Nephron progenitor cell (in vitro differentiated cells): Measurements from ENCODE around the gene CAPZB.

ENCODE experiments used
- DNase-seq: peaks from one replicate; pipeline ENCODE4 v3.0.0; 2021
- H3K27ac Mint-ChIP-seq: 2 replicates; pipeline ENCODE4 v1.8.0; 2021; ENCODE audit warnings: mild to moderate bottlenecking, moderate library complexity, mixed read lengths
- H3K27me3 Mint-ChIP-seq: 2 replicates; pipeline ENCODE4 v1.8.0; 2021; ENCODE audit warnings: mild to moderate bottlenecking, low read depth, mixed read lengths; ENCODE audit not compliant: poor library complexity
- H3K36me3 Mint-ChIP-seq: 2 replicates; pipeline ENCODE4 v1.8.0; 2021; ENCODE audit warnings: low read depth, mixed read lengths
- H3K4me1 Mint-ChIP-seq: 2 replicates; pipeline ENCODE4 v1.8.0; 2021; ENCODE audit warnings: mixed read lengths
- H3K4me3 Mint-ChIP-seq: 2 replicates; pipeline ENCODE4 v1.8.0; 2021; ENCODE audit warnings: mild to moderate bottlenecking, moderate library complexity, mixed read lengths
- H3K9me3 Mint-ChIP-seq: 2 replicates; pipeline ENCODE4 v1.8.0; 2021; ENCODE audit warnings: mild to moderate bottlenecking, moderate library complexity, mixed read lengths
- TF ChIP-seq, protein P1 (sequence below): fragments of 200-600 bp; sonication (generic); IDR thresholded peaks from 2 replicates; pipeline ENCODE4 v1.5.0; 2021; ENCODE audit warnings: antibody characterized with exemption

CAPZB gene

GRCh38 chr1:19390166-19390850 is 95.0 kb downstream of the CAPZB start:
- Mint-ChIP-seq H3K36me3 (peaks cover 6% of the 10 kb centered on the region), H3K4me3 (no peak overlapping the region), H3K9me3 (no peaks in the 10 kb centered on the region), H3K27ac (peak overlapping the region; percentile 64), H3K27me3 (no peaks in the 10 kb centered on the region), H3K4me1 (peaks cover 64% of the 10 kb centered on the region)
- TF ChIP-seq, protein P1, sequence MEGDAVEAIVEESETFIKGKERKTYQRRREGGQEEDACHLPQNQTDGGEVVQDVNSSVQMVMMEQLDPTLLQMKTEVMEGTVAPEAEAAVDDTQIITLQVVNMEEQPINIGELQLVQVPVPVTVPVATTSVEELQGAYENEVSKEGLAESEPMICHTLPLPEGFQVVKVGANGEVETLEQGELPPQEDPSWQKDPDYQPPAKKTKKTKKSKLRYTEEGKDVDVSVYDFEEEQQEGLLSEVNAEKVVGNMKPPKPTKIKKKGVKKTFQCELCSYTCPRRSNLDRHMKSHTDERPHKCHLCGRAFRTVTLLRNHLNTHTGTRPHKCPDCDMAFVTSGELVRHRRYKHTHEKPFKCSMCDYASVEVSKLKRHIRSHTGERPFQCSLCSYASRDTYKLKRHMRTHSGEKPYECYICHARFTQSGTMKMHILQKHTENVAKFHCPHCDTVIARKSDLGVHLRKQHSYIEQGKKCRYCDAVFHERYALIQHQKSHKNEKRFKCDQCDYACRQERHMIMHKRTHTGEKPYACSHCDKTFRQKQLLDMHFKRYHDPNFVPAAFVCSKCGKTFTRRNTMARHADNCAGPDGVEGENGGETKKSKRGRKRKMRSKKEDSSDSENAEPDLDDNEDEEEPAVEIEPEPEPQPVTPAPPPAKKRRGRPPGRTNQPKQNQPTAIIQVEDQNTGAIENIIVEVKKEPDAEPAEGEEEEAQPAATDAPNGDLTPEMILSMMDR = no peak
- DNase-seq = no peak

GRCh38 chr1:19388980-19389379 is 96.4 kb downstream of the CAPZB start:
- Mint-ChIP-seq H3K27ac (no peak overlapping the region), H3K9me3 (no peaks in the 10 kb centered on the region), H3K4me1 (peaks cover 64% of the 10 kb centered on the region), H3K4me3 (no peak overlapping the region), H3K27me3 (no peaks in the 10 kb centered on the region), H3K36me3 (peaks cover 17% of the 10 kb centered on the region)
- TF ChIP-seq, protein P1 = no peak
- no peak for DNase-seq

DNA sequence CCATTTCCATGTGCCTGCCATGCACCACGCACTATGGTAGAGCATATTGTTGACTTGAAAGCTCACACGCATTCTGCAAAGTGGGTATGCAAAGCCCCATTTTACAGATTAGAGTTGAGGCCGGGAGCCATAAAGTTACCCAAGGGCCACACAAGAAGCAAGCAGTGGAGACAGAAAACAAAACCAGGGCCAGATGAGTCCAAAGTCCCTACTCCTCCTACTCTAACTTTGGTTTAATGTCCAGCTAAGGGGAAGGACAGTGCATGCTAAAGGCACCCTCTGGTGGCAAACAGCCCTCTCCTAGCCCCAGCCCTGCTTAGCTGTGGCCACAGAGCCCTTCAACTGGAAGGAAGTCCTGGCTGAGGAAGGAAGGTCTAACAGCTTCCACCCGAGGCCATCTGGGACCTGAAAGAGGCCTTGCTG is 98.3 kb downstream of the CAPZB start:
- no peaks in the 10 kb centered on the region for H3K27me3 Mint-ChIP-seq
- no peak for DNase-seq
- H3K4me3 Mint-ChIP-seq = no peak overlapping the region
- H3K4me1 Mint-ChIP-seq = peaks cover 53% of the 10 kb centered on the region
- TF ChIP-seq, protein P1 = no peak
- peaks cover 22% of the 10 kb centered on the region for H3K36me3 Mint-ChIP-seq
- H3K27ac Mint-ChIP-seq = no peak overlapping the region
- H3K9me3 Mint-ChIP-seq = no peaks in the 10 kb centered on the region

- TF ChIP-seq, protein P1 = no peak
- no peaks in the 10 kb centered on the region for H3K27me3 Mint-ChIP-seq
- H3K27ac Mint-ChIP-seq = no peak overlapping the region
- no peak overlapping the region for H3K4me3 Mint-ChIP-seq
- H3K9me3 Mint-ChIP-seq = no peaks in the 10 kb centered on the region
- DNase-seq = no peak
- peaks cover 22% of the 10 kb centered on the region for H3K36me3 Mint-ChIP-seq
- H3K4me1 Mint-ChIP-seq = peaks cover 44% of the 10 kb centered on the region
Observed at GRCh38 chr1:19385869-19386591, 99.3 kb downstream of the CAPZB start.

- Mint-ChIP-seq H3K27ac (peak overlapping the region; percentile 96), H3K4me3 (no peak overlapping the region)
Observed at GRCh38 chr1:19385221-19385620, 100.1 kb downstream of the CAPZB start.

More at GRCh38 chr1:19385221-19385620, 100.1 kb downstream of the CAPZB start:
- Mint-ChIP-seq H3K36me3 (peaks cover 22% of the 10 kb centered on the region), H3K9me3 (no peaks in the 10 kb centered on the region), H3K4me1 (peaks cover 36% of the 10 kb centered on the region), H3K27me3 (no peaks in the 10 kb centered on the region)
- no peak for DNase-seq
- TF ChIP-seq, protein P1 = no peak
